Thyroid gland (tissue), 4 donors: ENCODE measurements around the gene FZD4.

ENCODE experiments used
- CTCF ChIP-seq, 6 experiments: fragments of 200-600 bp in 3 of 6; fragments of 450-650 bp in 3 of 6; sonication (generic) in 3 of 6; IDR thresholded peaks; one replicate each; pipeline ENCODE4 v1.5.1; 2016 to 2019; ENCODE audit warnings: antibody characterized with exemption in 6 of 6, mild to moderate bottlenecking in 2 of 6, inconsistent platforms in 1 of 6, moderate library complexity in 1 of 6
- POLR2A ChIP-seq, 2 donors: fragments of 450-650 bp; IDR thresholded peaks; one replicate each; pipeline ENCODE4 v1.6.1; 2017; ENCODE audit warnings: antibody characterized with exemption in 2 of 2, mild to moderate bottlenecking in 2 of 2, moderate library complexity in 1 of 2

GRCh38 chr11:86931548-86932258 is 23.5 kb downstream of the FZD4 start:
- TF ChIP-seq CTCF (IDR thresholded peaks at IDR 0.05) (no peak), POLR2A (IDR thresholded peaks at IDR 0.05) (no peak)
